Endometrium (tissue), 2 donors: ENCODE data around the gene C1orf167.

Experiments
- FAIRE-seq: peaks from 2 replicates; lab custom pipeline; 2012; peaks lifted over from hg19 to GRCh38; lab: Jason Lieb, UNC
- donor health status: control.
- donor health status: control.

The C1orf167 gene

GRCh38 chr1:11784993-11785769 is 23.2 kb downstream of the C1orf167 start:
- no peak for FAIRE-seq

DNA sequence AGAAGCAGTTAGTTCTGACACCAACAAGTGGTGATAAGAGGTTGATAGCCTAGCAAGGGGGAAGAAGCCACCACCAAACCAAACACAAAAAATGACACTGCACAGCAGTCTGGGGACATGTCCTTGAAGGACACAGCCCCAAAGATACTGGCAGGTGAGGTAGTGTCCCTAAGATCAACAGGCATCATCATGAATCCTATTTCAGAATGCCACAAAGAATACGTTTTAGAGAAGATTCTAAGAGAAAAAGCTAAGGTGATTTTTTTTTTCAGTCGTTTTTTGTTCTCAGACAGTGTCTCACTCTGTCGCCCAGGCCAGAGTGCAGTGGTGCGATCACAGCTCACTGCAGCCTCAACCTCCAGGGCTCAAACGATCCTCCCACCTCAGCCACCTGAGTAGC is 24.2 kb downstream of the C1orf167 start:
- no peak for FAIRE-seq

- no peak for FAIRE-seq
These were observed 25.3 kb downstream of the C1orf167 start for GRCh38 chr1:11787251-11787803.

GRCh38 chr1:11787804-11788436 is 25.9 kb downstream of the C1orf167 start:
- FAIRE-seq, result no peak

- FAIRE-seq, result no peak
These were observed 26.6 kb downstream of the C1orf167 start for GRCh38 chr1:11788549-11789053.

DNA sequence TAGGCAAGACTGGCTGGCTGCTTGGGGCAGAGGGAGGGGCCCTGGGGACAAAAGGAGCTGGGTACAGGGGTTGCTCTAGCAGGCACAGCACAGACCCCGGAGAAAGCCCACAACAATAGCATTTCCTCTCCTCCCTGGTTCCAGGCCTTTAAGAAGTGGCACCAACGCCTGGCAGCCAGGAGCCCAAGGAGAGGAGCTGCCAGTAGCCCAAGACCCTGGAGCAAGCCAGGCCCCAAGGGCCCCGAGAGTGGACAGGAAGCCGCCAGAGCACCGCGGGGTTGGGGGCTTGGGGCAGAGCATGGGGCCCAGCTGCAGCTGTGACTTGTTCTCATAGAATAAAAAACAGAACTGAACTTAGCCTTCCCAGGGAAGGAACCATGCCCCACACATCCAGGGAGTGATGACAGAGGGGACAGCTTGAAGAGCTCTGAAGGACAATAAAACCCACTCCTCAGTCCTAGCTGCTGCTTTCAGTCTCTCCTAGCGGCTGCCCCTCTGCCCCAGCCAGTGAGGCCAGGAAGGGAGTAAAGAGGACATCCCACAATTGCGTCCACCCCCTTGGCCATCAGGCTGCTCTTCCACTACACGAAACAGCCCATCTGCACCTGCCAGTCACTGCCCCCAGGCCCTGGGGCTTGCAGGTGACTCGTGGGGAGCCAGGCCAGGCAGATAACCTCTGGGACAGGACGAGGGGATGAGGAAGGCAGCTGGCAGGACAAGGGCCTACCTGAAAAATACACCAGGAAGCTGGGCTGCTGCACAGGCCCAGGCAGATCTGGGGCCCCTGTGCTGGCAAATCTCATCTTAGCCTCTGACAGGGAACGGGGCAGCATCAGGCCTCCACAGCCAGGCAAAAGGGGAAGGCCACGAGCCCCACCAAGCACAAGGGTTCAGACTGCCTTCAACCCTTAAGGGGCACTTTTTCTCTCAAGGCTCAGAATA is 27.4 kb downstream of the C1orf167 start:
- no peak for FAIRE-seq

DNA sequence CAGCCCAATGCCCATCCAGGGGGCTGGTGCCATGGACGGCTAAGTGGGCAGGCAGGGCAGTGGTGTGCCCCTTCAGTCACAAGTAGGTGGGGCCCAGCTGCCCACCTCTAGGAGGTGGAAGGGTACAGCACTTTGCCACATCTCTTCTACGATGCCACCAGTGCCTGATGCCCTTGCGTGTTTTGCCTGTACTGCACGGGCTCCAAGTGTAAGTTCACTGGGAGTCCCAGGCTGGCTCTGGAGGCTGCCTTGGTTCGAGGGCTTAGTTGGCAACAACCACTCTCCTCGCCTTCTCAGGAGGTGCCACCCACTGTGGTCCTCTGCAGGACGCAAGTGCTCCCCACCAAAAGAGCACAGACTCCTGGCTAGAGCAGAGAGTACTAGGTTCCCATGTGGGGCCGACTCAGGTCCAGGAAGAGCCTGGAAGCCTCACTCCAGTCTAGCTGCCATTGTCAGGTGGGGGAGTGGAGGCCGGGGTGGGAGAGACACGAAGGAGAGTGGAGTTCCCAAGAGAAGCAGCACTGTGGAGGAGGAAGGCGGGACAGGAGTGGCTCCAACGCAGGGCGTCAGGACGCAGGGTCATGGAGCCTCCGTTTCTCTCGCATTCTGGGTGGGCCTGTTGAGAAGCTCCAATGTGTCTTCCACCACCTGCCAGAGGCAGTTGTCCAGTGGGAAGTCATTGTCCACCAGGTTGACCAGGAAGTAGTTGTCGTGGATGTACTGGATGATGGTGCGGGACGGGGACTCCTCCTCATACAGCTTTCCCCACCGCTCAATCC is 28.3 kb downstream of the C1orf167 start:
- FAIRE-seq, result no peak

DNA sequence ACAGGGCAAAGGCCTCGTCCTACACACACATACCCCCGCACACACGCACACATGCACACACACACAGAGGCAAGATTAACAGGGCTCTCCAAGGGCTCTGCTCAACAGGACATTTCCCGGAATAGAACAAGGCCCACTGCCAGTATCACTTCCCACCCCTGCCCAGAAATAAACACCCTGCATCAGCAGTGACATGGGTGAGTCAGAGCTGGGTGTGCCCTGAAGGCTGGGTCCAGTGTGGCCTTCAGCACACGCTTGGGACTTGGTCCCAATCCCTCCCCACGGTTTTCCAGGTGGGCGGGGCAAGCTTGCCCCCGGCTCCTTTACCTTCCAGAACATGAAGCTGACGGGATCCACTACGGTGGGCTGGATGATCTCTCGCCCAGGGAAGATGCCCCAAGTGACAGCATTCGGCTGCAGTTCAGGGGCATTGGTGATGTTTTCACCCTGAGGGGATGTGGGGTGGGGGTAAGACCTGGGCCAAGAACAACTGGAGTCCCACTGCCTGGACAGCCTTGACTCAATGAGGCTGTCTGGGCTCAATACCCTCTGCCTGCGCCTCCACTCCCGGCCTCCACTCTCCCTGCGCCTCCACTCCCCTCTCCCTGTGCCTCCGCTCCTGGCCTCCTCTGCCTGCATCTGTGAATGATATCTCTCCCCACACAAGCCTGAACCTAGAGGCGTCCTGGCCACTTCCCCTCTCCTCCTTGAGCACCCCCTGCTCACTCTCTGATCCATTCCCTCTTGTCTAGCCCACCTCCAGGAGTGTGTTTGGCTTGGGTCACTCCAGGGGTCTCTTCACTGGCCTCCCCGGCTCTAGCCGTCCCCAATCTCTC is 29.1 kb downstream of the C1orf167 start:
- FAIRE-seq, result no peak

- no peak for FAIRE-seq
These were observed 30.1 kb downstream of the C1orf167 start for GRCh38 chr1:11792106-11792505.

- FAIRE-seq, result no peak
These were observed 31.8 kb downstream of the C1orf167 start for GRCh38 chr1:11793819-11794218.

DNA sequence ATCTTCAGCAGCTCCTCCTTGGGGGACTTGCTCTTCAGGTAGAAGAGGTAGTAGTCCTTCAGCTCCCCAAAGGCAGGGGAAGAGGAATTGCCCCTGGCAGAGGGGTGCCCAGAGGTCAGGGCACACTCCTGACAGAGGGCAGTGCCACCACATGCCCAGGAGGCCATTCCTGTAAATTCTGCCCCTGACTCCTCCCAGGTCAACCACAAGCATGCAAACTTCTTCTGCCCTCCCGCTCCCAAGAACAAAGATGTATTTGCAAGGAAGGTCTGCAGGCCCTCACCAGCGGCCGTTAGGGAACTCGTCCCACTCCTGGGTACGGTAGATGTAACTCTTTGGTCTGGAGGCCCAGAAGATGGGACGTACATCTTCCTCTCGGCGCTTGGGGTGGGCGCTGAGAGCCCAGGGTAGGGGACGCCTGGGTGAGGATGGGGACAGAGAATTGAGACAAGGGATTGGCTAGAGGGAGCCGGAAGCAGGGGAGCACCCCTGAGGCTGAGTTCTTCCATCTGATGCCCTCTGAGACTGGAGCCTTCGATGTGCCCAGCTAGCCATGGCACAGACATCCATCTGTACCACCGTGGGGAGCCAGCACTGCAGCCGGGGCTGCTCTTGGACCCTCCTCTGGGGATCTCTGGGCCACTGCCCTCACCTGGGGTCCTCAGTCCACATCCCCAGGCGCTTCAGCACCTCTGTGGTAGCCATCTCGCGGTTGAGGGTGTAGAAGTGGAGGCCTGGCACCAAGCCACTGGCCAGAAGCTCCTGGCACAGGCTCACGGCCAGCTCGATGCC is 32.6 kb downstream of the C1orf167 start:
- no peak for FAIRE-seq

DNA sequence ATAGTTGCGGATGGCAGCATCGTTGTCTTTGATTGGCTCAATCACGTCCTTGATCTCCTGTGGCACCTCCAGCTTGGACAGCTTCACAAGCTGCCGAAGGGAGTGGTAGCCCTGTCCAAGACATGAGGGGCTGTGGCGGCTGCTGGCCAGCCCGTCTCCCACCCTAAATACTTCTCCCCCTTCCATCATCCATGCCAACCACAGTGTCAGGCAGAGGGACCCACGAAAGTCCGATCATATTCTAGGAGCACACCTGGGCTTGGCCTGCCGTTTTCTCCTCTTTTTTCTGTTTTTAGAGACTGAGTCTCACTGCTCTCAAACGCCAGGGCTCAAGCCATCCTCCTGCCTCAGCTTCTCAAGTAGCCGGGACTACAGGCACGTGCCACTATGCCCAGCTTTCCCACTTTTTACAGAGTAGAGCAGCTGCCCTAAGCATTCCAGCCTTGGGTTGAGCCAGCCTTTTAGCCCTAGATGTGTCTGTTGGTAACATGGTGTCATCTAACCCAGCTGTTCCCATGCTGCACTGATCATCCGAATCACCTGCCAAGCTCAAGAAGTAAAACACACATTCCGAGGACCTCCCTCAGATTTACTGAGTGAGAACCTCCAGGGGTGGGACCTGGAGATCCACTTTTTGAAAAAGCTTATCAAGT is 33.4 kb downstream of the C1orf167 start:
- no peak for FAIRE-seq

DNA sequence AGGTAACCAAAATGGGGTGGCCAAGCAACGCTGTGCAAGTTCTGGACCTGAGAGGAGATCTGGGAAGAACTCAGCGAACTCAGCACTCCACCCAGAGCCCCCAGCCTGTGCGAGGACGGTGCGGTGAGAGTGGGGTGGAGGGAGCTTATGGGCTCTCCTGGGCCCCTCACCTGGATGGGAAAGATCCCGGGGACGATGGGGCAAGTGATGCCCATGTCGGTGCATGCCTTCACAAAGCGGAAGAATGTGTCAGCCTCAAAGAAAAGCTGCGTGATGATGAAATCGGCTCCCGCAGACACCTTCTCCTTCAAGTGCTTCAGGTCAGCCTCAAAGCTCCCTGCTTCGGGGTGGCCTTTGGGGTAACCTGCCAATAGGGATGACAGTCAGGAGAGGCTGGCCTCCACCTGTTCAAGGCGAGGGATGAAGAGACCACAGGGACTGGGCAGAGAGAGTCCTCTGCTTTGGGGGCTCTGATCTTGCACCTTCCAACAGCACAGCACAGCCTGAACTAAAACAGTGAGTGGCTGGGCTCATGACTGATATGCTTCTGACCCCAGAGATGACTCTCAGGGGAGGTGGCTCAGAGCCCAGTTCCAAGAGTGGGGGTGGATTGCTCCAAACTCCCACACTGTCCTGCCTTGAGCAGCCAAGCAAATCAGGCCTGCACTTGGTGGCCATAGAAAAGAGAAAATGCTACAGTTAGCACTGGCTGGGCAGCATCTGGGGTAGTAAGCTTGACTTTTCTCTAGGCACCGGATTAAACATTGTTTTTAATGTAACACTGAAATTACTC is 34.2 kb downstream of the C1orf167 start:
- no peak for FAIRE-seq

DNA sequence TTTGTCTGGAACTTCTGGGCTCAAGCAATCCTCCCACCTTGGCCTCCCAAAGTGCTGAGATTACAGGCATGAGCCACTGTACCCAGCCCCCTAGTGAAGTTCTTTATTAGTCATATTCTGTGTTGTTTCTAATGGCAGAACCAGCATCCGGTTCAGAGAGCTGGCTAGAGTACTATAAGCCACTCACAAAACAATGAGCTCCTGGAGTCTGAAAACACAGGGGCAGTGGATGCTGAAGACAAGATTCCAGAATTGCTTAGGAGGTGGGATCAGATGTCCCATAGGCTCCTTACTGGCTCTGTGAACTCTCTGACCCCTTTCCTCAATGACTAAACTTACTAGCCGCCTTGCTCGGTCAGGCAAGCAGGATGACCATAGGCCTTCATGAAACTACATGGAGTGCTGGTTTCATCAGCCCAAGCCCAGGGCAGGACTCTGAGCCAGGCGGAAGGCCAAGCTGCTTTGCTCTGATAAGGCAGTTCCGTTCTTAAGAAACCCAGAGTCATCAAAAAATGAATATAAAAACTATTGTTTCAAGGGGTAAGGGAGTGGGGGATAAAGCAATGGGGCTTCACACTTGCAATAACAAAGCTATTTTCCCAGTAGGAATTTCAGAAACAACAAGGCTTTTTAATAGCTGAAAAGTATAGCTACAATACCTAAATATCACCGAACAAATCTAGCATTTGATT is 35.7 kb downstream of the C1orf167 start:
- no peak for FAIRE-seq

- FAIRE-seq, result no peak
These were observed 37.1 kb downstream of the C1orf167 start for GRCh38 chr1:11799099-11799498.

DNA sequence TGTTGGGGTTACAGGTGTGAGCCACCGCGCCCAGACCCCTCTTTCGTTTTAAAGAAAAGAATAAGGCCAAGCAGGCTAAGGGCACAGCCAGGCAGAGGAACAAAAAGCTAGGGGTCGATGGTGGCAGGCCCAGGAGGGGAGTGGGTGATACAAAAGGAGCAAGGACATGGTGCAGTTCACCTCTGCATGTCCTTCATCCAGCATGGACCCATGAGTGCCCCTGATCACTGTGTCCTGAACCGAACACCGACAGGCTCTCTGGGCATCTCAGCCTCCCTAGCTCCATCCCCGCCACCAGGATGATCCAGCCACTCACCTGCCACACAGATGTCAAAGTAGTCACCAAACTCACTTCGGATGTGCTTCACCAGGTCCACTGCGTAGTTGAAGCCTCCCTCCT is 37.9 kb downstream of the C1orf167 start:
- no peak for FAIRE-seq

GRCh38 chr1:11800391-11800755 is 38.4 kb downstream of the C1orf167 start:
- no peak for FAIRE-seq
